Islet precursor cell (in vitro differentiated cells): ENCODE data around the gene CAB39.

ENCODE experiments used
- DNase-seq: peaks from one replicate; pipeline ENCODE4 v3.0.0-alpha.2; 2018

Gene CAB39

GRCh38 chr2:230788554-230789175 lies 76.0 kb downstream of the CAB39 start:
- no peak for DNase-seq

- no peak for DNase-seq
Observed at GRCh38 chr2:230790981-230791380, 78.3 kb downstream of the CAB39 start.

- no peak for DNase-seq
Observed at GRCh38 chr2:230793572-230794359, 81.1 kb downstream of the CAB39 start.

- DNase-seq: no peak
Observed at GRCh38 chr2:230794497-230794896, 81.9 kb downstream of the CAB39 start.

- DNase-seq: no peak
Observed at GRCh38 chr2:230795856-230796255, 83.2 kb downstream of the CAB39 start.

- no peak for DNase-seq
Observed at GRCh38 chr2:230796280-230796862, 83.7 kb downstream of the CAB39 start.

- DNase-seq: no peak
Observed at GRCh38 chr2:230797515-230798495, 85.2 kb downstream of the CAB39 start.

GRCh38 chr2:230798769-230799399 lies 86.2 kb downstream of the CAB39 start:
- no peak for DNase-seq

- DNase-seq: no peak
Observed at GRCh38 chr2:230805353-230806017, 92.8 kb downstream of the CAB39 start.

GRCh38 chr2:230807729-230808128 lies 95.1 kb downstream of the CAB39 start:
- no peak for DNase-seq

- DNase-seq: no peak
Observed at GRCh38 chr2:230809015-230809414, 96.4 kb downstream of the CAB39 start.

- no peak for DNase-seq
Observed at GRCh38 chr2:230809677-230810251, 97.1 kb downstream of the CAB39 start.

GRCh38 chr2:230811508-230811907 lies 98.9 kb downstream of the CAB39 start:
- no peak for DNase-seq

- DNase-seq: peak; percentile 19
Observed at GRCh38 chr2:230812033-230812432, 99.4 kb downstream of the CAB39 start.

GRCh38 chr2:230814616-230815015 lies 102.0 kb downstream of the CAB39 start:
- no peak for DNase-seq

- DNase-seq: no peak
Observed at GRCh38 chr2:230815088-230815487, 102.4 kb downstream of the CAB39 start.

GRCh38 chr2:230816735-230817134 lies 104.1 kb downstream of the CAB39 start:
- no peak for DNase-seq

- no peak for DNase-seq
Observed at GRCh38 chr2:230819433-230819832, 106.8 kb downstream of the CAB39 start.

GRCh38 chr2:230821261-230821990 lies 108.8 kb downstream of the CAB39 start:
- DNase-seq: no peak

- DNase-seq: no peak
Observed at GRCh38 chr2:230821991-230822520, 109.4 kb downstream of the CAB39 start.
